SK-N-SH (cell line): ENCODE results near the gene CPNE1.

Experiments
- FOXM1 ChIP-seq: IDR thresholded peaks from 2 replicates; pipeline ENCODE4 v1.4.0; 2012; ENCODE audit warnings: low read depth, mild to moderate bottlenecking
- POLR2AphosphoS5 ChIP-seq: IDR thresholded peaks from 2 replicates; pipeline ENCODE4 v1.6.1; 2012; ENCODE audit warnings: low read depth, low read length
- SIN3A ChIP-seq: IDR thresholded peaks from 2 replicates; pipeline ENCODE4 v1.6.1; 2012; ENCODE audit warnings: low read depth, mild to moderate bottlenecking, low read length, moderate library complexity, borderline replicate concordance
- TAF1 ChIP-seq: IDR thresholded peaks from 2 replicates; pipeline ENCODE4 v1.6.1; 2012; ENCODE audit warnings: low read depth, mild to moderate bottlenecking, low read length, moderate library complexity, borderline replicate concordance
- YY1 ChIP-seq: IDR thresholded peaks from 2 replicates; pipeline ENCODE4 v1.4.0; 2012; ENCODE audit warnings: low read depth, mild to moderate bottlenecking
- TF ChIP-seq, protein P1 (sequence below): fragments of 200-600 bp; sonication (generic); IDR thresholded peaks from 2 replicates; pipeline ENCODE4 v1.6.1; 2017; ENCODE audit warnings: antibody characterized with exemption, mild to moderate bottlenecking, moderate library complexity
- TF ChIP-seq, protein P2 (sequence below): IDR thresholded peaks from 2 replicates; pipeline ENCODE4 v1.4.0; 2012; ENCODE audit warnings: low read depth
- TF ChIP-seq, protein P3 (sequence below): IDR thresholded peaks from 2 replicates; pipeline ENCODE4 v1.4.0; 2012; ENCODE audit warnings: low read depth, borderline replicate concordance

DNA sequence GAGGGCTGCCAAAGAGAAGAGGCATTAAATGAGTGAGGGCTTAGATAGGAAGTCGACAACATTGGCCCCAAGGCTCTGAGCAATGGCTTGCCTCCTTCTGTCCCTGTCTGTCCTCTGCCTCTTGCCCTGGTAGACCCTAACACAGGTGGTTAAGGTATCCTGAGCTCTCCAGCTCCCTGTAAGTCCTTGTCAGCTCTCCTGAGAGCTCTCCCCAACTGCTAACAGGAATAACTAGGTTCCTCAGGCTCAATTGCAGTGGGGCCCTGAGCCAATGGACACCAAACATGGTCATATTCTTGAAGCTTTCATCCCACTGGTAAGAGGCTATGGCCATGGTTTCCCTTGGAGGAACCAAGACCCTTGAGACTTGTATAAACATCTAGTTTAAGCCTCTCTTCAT lies 5.0 kb upstream of the CPNE1 start:
- no peak for TF ChIP-seq FOXM1
- no peak for TF ChIP-seq YY1
- TF ChIP-seq POLR2AphosphoS5 = no peak
- TF ChIP-seq, protein P1, sequence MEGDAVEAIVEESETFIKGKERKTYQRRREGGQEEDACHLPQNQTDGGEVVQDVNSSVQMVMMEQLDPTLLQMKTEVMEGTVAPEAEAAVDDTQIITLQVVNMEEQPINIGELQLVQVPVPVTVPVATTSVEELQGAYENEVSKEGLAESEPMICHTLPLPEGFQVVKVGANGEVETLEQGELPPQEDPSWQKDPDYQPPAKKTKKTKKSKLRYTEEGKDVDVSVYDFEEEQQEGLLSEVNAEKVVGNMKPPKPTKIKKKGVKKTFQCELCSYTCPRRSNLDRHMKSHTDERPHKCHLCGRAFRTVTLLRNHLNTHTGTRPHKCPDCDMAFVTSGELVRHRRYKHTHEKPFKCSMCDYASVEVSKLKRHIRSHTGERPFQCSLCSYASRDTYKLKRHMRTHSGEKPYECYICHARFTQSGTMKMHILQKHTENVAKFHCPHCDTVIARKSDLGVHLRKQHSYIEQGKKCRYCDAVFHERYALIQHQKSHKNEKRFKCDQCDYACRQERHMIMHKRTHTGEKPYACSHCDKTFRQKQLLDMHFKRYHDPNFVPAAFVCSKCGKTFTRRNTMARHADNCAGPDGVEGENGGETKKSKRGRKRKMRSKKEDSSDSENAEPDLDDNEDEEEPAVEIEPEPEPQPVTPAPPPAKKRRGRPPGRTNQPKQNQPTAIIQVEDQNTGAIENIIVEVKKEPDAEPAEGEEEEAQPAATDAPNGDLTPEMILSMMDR = no peak
- TF ChIP-seq, protein P2, sequence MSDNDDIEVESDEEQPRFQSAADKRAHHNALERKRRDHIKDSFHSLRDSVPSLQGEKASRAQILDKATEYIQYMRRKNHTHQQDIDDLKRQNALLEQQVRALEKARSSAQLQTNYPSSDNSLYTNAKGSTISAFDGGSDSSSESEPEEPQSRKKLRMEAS = no peak
- TF ChIP-seq, protein P3, sequence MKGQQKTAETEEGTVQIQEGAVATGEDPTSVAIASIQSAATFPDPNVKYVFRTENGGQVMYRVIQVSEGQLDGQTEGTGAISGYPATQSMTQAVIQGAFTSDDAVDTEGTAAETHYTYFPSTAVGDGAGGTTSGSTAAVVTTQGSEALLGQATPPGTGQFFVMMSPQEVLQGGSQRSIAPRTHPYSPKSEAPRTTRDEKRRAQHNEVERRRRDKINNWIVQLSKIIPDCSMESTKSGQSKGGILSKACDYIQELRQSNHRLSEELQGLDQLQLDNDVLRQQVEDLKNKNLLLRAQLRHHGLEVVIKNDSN = no peak
- no peak for TF ChIP-seq SIN3A
- TF ChIP-seq TAF1 = no peak
